Psoas muscle (tissue), 8 donors: Measurements from ENCODE around the gene PRAMEF13. TPM values are rescaled to one million over a fixed set of nuclear protein-coding genes. Genes with fewer than 3 reads are reported as not detected.
"Not testable (repeated sequence)": the region's sequence is repeated elsewhere in the genome, so short reads cannot be mapped to it uniquely, and the experiment has no call there.

Source experiments
- ATAC-seq, 4 donors: fragments of 200-7000 bp; cut with Tn5 transposase; one replicate each; pipeline ENCODE4 v1.9.1; 2020; ENCODE audit warnings: moderate library complexity in 3 of 4, mild to moderate bottlenecking in 2 of 4
- DNase-seq, 2 donors: peaks; one replicate each; pipeline ENCODE4 v3.0.0-alpha.2; 2020
- H3K27ac ChIP-seq: fragments of 200-600 bp; one replicate; pipeline ENCODE4 v1.8.0; 2022
- H3K27me3 ChIP-seq, 3 donors: fragments of 200-600 bp in 1 of 3; one replicate each; pipeline versions ENCODE4 v1.6.1 to v1.8.0; 2013 to 2022; ENCODE audit warnings: low read length in 2 of 3, mild to moderate bottlenecking in 2 of 3, moderate library complexity in 1 of 3; ENCODE audit not compliant: insufficient read depth in 3 of 3
- H3K36me3 ChIP-seq, 2 donors: fragments of 200-600 bp in 1 of 2; one replicate each; pipeline versions ENCODE4 v1.6.1 to v1.8.0; 2013 to 2022; ENCODE audit warnings: low read depth in 1 of 2, mild to moderate bottlenecking in 1 of 2, moderate library complexity in 1 of 2; ENCODE audit not compliant: insufficient read depth in 1 of 2
- H3K4me1 ChIP-seq: fragments of 200-600 bp; one replicate; pipeline ENCODE4 v1.8.0; 2022
- H3K4me3 ChIP-seq: fragments of 200-600 bp; one replicate; pipeline ENCODE4 v1.8.0; 2022; ENCODE audit warnings: mild to moderate bottlenecking
- H3K9me3 ChIP-seq: fragments of 200-600 bp; one replicate; pipeline ENCODE4 v1.8.0; 2022
- WGBS, 3 donors: extraction: QIAGEN DNeasy Blood & Tissue Kit; methylation state at CpG; one replicate each; pipeline versions ENCODE4 v1.1.6 to v1.1.7; 2013; 5-methylcytosine and 5-hydroxymethylcytosine counted together
- intact Hi-C, 2 donors: fragments of 100-400 bp; cut with DNase I; formaldehyde crosslinking; loops; one replicate each; pipeline versions ENCODE4 v1.11.0 to v1.14.2; 2022
- polyA plus RNA-seq, 3 donors: library from polyadenylated mRNA; stranded (reverse); fragments of 200-250 nt; gene quantifications; one replicate each; pipeline ENCODE4 v1.2.3, GENCODE V29; 2013
- total RNA-seq, 4 donors: library from RNA; stranded (reverse); fragmentation: NEBNext Ultra II Directional in 2 of 4; extraction: Animal tissue kit (Norgen Biotek cat#: 25700) in 2 of 4; gene quantifications; one replicate each; pipeline versions ENCODE4 v1.2.1 to v1.2.4, GENCODE V29; 2021 to 2023
- donor health status: healthy with polysubstance abuse.
- donor health status: DM: no; HTN: no; CAD: no; lungs with moderate emphysema.
- donor health status: Bipolar disorder and iron deficiency.
- donor health status: healthy.
- donor health status: DM: yes; HTN: yes; CAD: no.
- donor health status: DM: no; HTN: no; CAD: no.
- donor health status: DM: no; HTN: no; CAD: no.
- donor health status: DM: yes; HTN: yes; CAD: no.

PRAMEF13 gene
- total and polyA plus RNA-seq, 7 donors = not detected

- H3K27me3 ChIP-seq, H3K27ac ChIP-seq: not testable (repeated sequence)
Measured at GRCh38 chr1:13208712-13209111, 7.5 kb upstream of the PRAMEF13 start.

GRCh38 chr1:13171548-13171947 is 29.7 kb downstream of the PRAMEF13 start, which contains the start of gene PRAMEF9:
PRAMEF9 (plus strand) TSS chr1:13171848; CDS start chr1:13175281, 3,433 bp downstream.
- DNase-seq, H3K27ac ChIP-seq, H3K4me3 ChIP-seq, H3K27me3 ChIP-seq, H3K9me3 ChIP-seq, intact Hi-C loops, H3K4me1 ChIP-seq, H3K36me3 ChIP-seq, ATAC-seq: not testable (repeated sequence)
- WGBS, 3 donors = 90 to 94% (median 91%) methylated on average over 1 of the region's 2 CpGs

More at GRCh38 chr1:13208712-13209111, 7.5 kb upstream of the PRAMEF13 start:
- no CpG with 5 or more reads among the region's 9 CpGs for WGBS, 3 donors
- H3K36me3 ChIP-seq, H3K4me1 ChIP-seq, intact Hi-C loops, ATAC-seq, DNase-seq, H3K9me3 ChIP-seq, H3K4me3 ChIP-seq: not testable (repeated sequence)

DNA sequence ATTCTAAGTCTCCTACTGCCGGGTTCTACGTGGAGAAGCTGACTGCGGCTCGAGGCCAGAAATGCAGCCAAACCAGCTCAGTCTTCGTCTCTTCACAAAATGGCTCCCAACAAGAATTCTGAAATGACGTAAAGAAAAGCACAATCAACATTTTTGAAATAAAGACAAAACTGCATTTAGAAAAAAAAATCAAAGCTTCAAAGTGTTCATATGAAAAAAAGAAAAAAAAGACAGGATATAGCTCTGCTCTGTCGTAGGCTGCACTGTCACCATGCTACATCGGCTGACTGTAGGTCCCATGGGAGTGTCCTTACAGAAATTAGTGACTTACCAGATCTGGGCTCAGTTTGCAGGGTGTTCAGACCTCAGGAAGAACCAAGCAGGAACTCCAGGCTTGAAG is 35.7 kb downstream of the PRAMEF13 start, which contains the start of gene HNRNPCL4:
TSS of gene HNRNPCL4 (minus strand) at position 101 of the 400 bp plus-strand sequence. CDS start 164 bp downstream, outside the sequence.
- H3K4me3 ChIP-seq, ATAC-seq, DNase-seq, intact Hi-C loops, H3K4me1 ChIP-seq, H3K36me3 ChIP-seq, H3K9me3 ChIP-seq, H3K27me3 ChIP-seq, H3K27ac ChIP-seq: not testable (repeated sequence)
- WGBS, 3 donors = no CpG with 5 or more reads among the region's 8 CpGs

DNA sequence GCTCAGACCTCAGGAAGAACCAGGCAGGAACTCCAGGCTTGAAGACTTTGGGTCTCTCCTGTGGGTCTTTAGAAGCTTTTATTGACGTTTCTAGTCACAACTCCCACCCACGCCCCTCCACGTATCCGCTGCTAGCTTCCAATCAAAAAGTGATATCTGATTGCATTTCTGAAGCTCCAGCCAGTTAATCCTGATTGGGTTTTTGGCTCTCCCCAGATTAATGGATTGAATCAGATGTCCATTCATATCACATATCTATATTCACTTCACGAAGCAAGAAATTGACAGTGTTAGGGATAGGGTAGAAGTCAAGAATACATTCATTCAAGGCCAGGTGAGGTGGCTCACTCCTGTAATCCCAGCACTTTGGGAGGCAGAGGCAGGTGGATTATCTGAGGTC is 45.3 kb downstream of the PRAMEF13 start, which contains the start of gene PRAMEF26:
TSS of gene PRAMEF26 (minus strand) at position 101 of the 400 bp plus-strand sequence. CDS start 2,914 bp downstream, outside the sequence.
- H3K27ac ChIP-seq, ATAC-seq, H3K27me3 ChIP-seq, intact Hi-C loops, H3K36me3 ChIP-seq, H3K9me3 ChIP-seq, H3K4me3 ChIP-seq, H3K4me1 ChIP-seq, DNase-seq: not testable (repeated sequence)
- WGBS, 3 donors = 67 to 86% (median 71%) methylated on average over 1 of the region's 5 CpGs

Other genes starting within 250 kb of the PRAMEF13 start
- not detected for gene PRAMEF27, start 144.8 kb downstream of the PRAMEF13 start, total RNA-seq
- not detected for gene PRAMEF27, start 144.8 kb downstream of the PRAMEF13 start, polyA plus RNA-seq
- not detected for gene HNRNPCL3, start 140.6 kb downstream of the PRAMEF13 start, total RNA-seq
- not detected for gene HNRNPCL3, start 140.6 kb downstream of the PRAMEF13 start, polyA plus RNA-seq
- not detected for gene PRAMEF25, start 130.6 kb downstream of the PRAMEF13 start, total RNA-seq
- gene PRAMEF25, start 130.6 kb downstream of the PRAMEF13 start, polyA plus RNA-seq = not detected
- gene HNRNPCL2, start 84.6 kb downstream of the PRAMEF13 start, total RNA-seq = not detected
- not detected for gene HNRNPCL2, start 84.6 kb downstream of the PRAMEF13 start, polyA plus RNA-seq
- gene PRAMEF26, start 45.4 kb downstream of the PRAMEF13 start, total RNA-seq = not detected
- gene PRAMEF26, start 45.4 kb downstream of the PRAMEF13 start, polyA plus RNA-seq = not detected
- gene HNRNPCL4, start 35.8 kb downstream of the PRAMEF13 start, total RNA-seq = not detected
- not detected for gene HNRNPCL4, start 35.8 kb downstream of the PRAMEF13 start, polyA plus RNA-seq
- not detected for gene PRAMEF9, start 29.6 kb downstream of the PRAMEF13 start, total RNA-seq
- gene PRAMEF9, start 29.6 kb downstream of the PRAMEF13 start, polyA plus RNA-seq = not detected
- not detected for gene PRAMEF18, start 24.7 kb upstream of the PRAMEF13 start, total RNA-seq
- gene PRAMEF18, start 24.7 kb upstream of the PRAMEF13 start, polyA plus RNA-seq = not detected
- gene PRAMEF5, start 52.8 kb upstream of the PRAMEF13 start, total RNA-seq = not detected
- not detected for gene PRAMEF5, start 52.8 kb upstream of the PRAMEF13 start, polyA plus RNA-seq
- not detected for gene PRAMEF8, start 83.7 kb upstream of the PRAMEF13 start, total RNA-seq
- gene PRAMEF8, start 83.7 kb upstream of the PRAMEF13 start, polyA plus RNA-seq = not detected
- gene PRAMEF33, start 102.1 kb upstream of the PRAMEF13 start, total RNA-seq = not detected
- not detected for gene PRAMEF33, start 102.1 kb upstream of the PRAMEF13 start, polyA plus RNA-seq
- not detected for gene PRAMEF15, start 114.2 kb upstream of the PRAMEF13 start, total RNA-seq
- not detected for gene PRAMEF15, start 114.2 kb upstream of the PRAMEF13 start, polyA plus RNA-seq
- gene PRAMEF14, start 145.7 kb upstream of the PRAMEF13 start, total RNA-seq = not detected
- not detected for gene PRAMEF14, start 145.7 kb upstream of the PRAMEF13 start, polyA plus RNA-seq
- not detected for gene PRAMEF19, start 170.5 kb upstream of the PRAMEF13 start, total RNA-seq
- gene PRAMEF19, start 170.5 kb upstream of the PRAMEF13 start, polyA plus RNA-seq = not detected
- gene PRAMEF17, start 188.2 kb upstream of the PRAMEF13 start, total RNA-seq = not detected
- gene PRAMEF17, start 188.2 kb upstream of the PRAMEF13 start, polyA plus RNA-seq = not detected
- not detected for gene PRAMEF20, start 209.0 kb upstream of the PRAMEF13 start, total RNA-seq
- not detected for gene PRAMEF20, start 209.0 kb upstream of the PRAMEF13 start, polyA plus RNA-seq